SH-SY5Y (cell line): ENCODE data around the gene OPN4.

Experiments used
- GATA2 ChIP-seq: IDR thresholded peaks from 2 replicates; pipeline ENCODE4 v1.6.1; 2011; ENCODE audit warnings: mild to moderate bottlenecking, low read depth, low read length
- GATA3 ChIP-seq: IDR thresholded peaks from 2 replicates; pipeline ENCODE4 v1.6.1; 2011; ENCODE audit warnings: low read depth, mild to moderate bottlenecking, low read length, moderate library complexity

DNA sequence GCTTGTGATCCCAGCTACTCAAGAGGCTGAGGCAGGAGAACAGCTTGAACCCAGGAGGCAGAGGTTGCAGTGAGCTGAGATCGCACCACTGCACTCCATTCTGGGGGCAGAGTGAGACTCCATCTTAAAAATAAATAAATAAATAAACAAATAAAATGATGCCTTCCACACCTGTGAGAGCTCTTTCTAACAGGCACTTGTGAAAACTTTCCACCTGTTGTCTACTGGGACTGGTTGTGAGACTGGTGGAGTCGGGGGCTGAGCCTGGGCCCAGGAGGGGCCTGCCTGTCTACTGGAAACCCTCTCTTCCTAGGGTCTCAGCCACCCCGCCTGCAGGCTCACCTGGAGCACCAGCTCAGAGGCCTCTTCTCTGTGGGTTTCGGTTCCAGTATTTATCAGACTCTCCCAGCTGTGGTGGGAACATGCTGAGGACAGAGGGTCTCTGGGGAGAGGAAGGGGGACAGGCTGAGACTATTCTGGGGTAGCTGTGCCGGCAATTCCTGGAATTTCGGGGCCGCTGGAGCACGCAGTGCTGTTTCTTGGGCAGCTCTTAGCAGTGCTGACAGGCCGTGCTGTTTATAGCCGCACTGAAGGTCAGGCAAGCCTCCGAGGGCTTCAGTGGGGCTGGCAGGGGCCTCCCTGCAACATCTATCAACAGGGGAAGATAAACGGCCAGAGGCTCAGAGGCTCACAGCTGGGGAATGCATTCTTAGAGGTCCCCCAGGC, 17.8 kb downstream of the OPN4 start:
- no peak for TF ChIP-seq GATA2
- no peak for TF ChIP-seq GATA3
